Measurements from ENCODE around the gene MYO7A. TPM values are rescaled to one million over a fixed set of nuclear protein-coding genes. Genes with fewer than 3 reads are reported as not detected.

MYO7A gene
- total and polyA plus RNA-seq, 8 donors: 1.4 to 29.2 (median 3.3) TPM

DNA sequence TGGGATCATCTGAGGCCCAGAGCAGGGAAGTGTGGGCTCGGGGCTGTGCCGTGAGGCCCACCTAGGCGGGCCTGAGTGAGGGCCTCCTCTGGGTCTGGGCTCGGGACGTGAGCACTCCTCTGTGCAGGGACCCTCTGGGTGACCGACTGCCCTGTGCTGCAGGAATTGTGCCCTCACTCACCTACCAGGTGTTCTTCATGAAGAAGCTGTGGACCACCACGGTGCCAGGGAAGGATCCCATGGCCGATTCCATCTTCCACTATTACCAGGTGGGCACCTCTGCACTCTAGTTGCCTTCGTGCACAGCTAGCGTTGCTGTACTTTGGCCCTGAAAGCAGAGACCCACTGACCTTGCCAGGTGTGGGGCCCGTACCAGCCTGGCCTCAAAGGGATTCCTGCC lies 80.5 kb downstream of the MYO7A start:
- Histone ChIP-seq H3K9me3 (no peaks in the 10 kb centered on the region), H3K27ac (no peak overlapping the region), H3K36me3 (peaks cover 0 to 10% (median 0%) of the 10 kb centered on the region in 4 donors), H3K4me1 (no peaks in the 10 kb centered on the region), H3K4me3 (no peak overlapping the region), H3K27me3 (no peaks in the 10 kb centered on the region)
- no peak for DNase-seq
- TF ChIP-seq EP300 (IDR thresholded peaks at IDR 0.05) (no peak), POLR2AphosphoS5 (IDR thresholded peaks at IDR 0.05) (no peak), POLR2A (IDR thresholded peaks at IDR 0.05) (no peak)
- TF ChIP-seq, protein P1, sequence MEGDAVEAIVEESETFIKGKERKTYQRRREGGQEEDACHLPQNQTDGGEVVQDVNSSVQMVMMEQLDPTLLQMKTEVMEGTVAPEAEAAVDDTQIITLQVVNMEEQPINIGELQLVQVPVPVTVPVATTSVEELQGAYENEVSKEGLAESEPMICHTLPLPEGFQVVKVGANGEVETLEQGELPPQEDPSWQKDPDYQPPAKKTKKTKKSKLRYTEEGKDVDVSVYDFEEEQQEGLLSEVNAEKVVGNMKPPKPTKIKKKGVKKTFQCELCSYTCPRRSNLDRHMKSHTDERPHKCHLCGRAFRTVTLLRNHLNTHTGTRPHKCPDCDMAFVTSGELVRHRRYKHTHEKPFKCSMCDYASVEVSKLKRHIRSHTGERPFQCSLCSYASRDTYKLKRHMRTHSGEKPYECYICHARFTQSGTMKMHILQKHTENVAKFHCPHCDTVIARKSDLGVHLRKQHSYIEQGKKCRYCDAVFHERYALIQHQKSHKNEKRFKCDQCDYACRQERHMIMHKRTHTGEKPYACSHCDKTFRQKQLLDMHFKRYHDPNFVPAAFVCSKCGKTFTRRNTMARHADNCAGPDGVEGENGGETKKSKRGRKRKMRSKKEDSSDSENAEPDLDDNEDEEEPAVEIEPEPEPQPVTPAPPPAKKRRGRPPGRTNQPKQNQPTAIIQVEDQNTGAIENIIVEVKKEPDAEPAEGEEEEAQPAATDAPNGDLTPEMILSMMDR (IDR thresholded peaks at IDR 0.05): no peak
- intact Hi-C loops (cut with DNase I; ENCODE audit: low total_unique reads): no loop called here
- 82 to 97% (median 87%) methylated on average over 6 to 11 of the region's 11 CpGs for WGBS, 5 donors

DNA sequence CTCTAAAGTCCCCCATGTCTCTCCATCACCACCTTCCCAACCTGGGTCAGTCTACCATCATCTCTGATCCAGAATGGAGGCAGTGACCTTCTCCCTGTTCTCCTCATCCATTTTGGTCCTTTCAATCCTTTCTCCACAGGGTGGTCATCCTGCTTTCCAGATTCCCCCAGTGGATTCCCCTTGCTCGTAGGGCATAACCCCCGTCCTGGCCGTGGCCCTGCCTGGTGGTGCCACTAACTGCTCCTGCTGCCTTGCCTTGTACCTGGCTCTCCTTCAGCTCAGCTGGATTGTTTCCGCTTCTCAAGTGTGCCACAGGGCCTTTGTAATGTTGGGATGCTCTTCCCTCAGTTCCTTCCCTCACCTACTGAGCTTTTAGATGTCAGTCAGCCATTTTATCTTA lies 81.6 kb downstream of the MYO7A start:
- no peaks in the 10 kb centered on the region for H3K27me3 ChIP-seq
- WGBS, 5 donors: 83 to 97% (median 87%) methylated on average over 4 of the region's 4 CpGs
- intact Hi-C loops (cut with DNase I; ENCODE audit: low total_unique reads): no loop called here
- H3K4me3 ChIP-seq: no peak overlapping the region
- DNase-seq: no peak
- no peaks in the 10 kb centered on the region for H3K4me1 ChIP-seq
- TF ChIP-seq EP300 (IDR thresholded peaks at IDR 0.05) (no peak), POLR2AphosphoS5 (IDR thresholded peaks at IDR 0.05) (no peak), POLR2A (IDR thresholded peaks at IDR 0.05) (no peak)
- TF ChIP-seq, protein P1 (IDR thresholded peaks at IDR 0.05): no peak
- H3K36me3 ChIP-seq: peaks cover 0 to 13% (median 0%) of the 10 kb centered on the region in 4 donors
- no peak overlapping the region for H3K27ac ChIP-seq
- H3K9me3 ChIP-seq: no peaks in the 10 kb centered on the region

DNA sequence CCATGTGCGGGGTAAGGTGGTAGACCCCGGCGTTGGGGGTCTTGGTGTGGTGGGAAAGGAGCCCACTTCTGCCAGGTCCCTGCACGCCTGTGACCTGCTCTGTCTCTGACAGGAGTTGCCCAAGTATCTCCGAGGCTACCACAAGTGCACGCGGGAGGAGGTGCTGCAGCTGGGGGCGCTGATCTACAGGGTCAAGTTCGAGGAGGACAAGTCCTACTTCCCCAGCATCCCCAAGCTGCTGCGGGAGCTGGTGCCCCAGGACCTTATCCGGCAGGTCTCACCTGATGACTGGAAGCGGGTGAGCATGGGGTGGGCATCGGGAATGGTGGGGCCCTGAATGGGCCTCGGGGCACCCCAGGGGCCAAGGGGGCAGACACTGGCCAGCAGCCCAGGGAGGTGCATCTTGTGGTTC lies 83.0 kb downstream of the MYO7A start:
- no peaks in the 10 kb centered on the region for H3K9me3 ChIP-seq
- no peak overlapping the region for H3K27ac ChIP-seq
- peaks cover 0 to 13% (median 0%) of the 10 kb centered on the region in 4 donors for H3K36me3 ChIP-seq
- H3K27me3 ChIP-seq: no peaks in the 10 kb centered on the region
- H3K4me3 ChIP-seq: no peak overlapping the region
- no peak for DNase-seq
- WGBS, 5 donors: 87 to 95% (median 92%) methylated on average over 14 of the region's 14 CpGs
- H3K4me1 ChIP-seq: no peaks in the 10 kb centered on the region
- intact Hi-C loops (cut with DNase I; ENCODE audit: low total_unique reads): no loop called here
- TF ChIP-seq, protein P1 (IDR thresholded peaks at IDR 0.05): no peak
- no peak for TF ChIP-seq POLR2A (IDR thresholded peaks at IDR 0.05)
- TF ChIP-seq EP300 (IDR thresholded peaks at IDR 0.05): no peak
- TF ChIP-seq POLR2AphosphoS5 (IDR thresholded peaks at IDR 0.05): no peak

DNA sequence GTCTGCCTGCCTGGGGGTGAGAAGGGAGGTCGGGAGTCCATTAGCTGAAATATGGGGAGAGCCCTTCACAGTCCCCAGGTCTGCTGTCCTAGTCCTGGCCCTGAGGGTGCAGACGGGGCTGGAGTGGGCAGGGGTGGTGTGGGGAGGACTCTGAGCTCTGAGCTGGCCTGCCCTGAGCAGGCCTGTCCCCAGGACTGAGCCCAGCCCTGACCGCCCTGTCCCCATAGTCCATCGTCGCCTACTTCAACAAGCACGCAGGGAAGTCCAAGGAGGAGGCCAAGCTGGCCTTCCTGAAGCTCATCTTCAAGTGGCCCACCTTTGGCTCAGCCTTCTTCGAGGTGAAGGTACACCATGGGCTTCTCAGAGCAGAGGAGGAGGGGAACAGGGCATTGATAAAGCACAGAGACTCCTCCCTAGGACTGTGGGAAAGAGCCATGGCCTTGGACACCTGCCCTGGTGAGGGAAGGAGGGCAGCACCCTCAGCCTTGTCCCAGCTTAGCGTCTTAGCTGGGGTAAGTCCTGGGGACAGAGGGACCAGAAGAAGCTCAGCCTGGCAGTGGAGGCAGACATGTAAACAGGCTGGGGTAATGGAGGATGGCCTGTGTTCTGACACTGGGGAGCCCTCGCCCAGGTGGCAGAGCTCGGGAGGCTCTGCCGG lies 83.7 kb downstream of the MYO7A start:
- Histone ChIP-seq H3K27me3 (no peaks in the 10 kb centered on the region), H3K9me3 (no peaks in the 10 kb centered on the region), H3K4me3 (no peak overlapping the region), H3K36me3 (peaks cover 0 to 13% (median 0%) of the 10 kb centered on the region in 4 donors), H3K4me1 (no peaks in the 10 kb centered on the region), H3K27ac (no peak overlapping the region)
- 77 to 86% (median 84%) methylated on average over 9 to 11 of the region's 11 CpGs for WGBS, 5 donors
- intact Hi-C loops (cut with DNase I; ENCODE audit: low total_unique reads): no loop called here
- TF ChIP-seq POLR2A (IDR thresholded peaks at IDR 0.05) (no peak), POLR2AphosphoS5 (IDR thresholded peaks at IDR 0.05) (no peak), EP300 (IDR thresholded peaks at IDR 0.05) (no peak)
- TF ChIP-seq, protein P1 (IDR thresholded peaks at IDR 0.05): no peak
- no peak for DNase-seq
